HL-60/S4 treated with phorbol 12-myristate 13-acetate at 8.2 ng/mL for 4 days and 3 days (cell line): ENCODE data around the gene C19orf25.
"Not testable (repeated sequence)": the region's sequence is repeated elsewhere in the genome, so short reads cannot be mapped to it uniquely, and the experiment has no call there.

ENCODE experiments used
- in situ Hi-C: fragments of 300-500 bp; cut with MboI; formaldehyde crosslinking; loops from 2 replicates; pipeline ENCODE4 v1.15.0; 2022; ENCODE audit warnings: low sequenced_read_pairs

The C19orf25 gene

GRCh38 chr19:1450735-1451731 is 28.0 kb downstream of the C19orf25 start:
- in situ Hi-C loops, result no loop called here

- in situ Hi-C loops, result no loop called here
These were observed 29.3 kb downstream of the C19orf25 start, which contains the start of gene APC2 for GRCh38 chr19:1449467-1450442. Gene APC2, plus strand, starts transcription at chr19:1450121. Its CDS starts 2,881 bp downstream, at chr19:1453002.

DNA sequence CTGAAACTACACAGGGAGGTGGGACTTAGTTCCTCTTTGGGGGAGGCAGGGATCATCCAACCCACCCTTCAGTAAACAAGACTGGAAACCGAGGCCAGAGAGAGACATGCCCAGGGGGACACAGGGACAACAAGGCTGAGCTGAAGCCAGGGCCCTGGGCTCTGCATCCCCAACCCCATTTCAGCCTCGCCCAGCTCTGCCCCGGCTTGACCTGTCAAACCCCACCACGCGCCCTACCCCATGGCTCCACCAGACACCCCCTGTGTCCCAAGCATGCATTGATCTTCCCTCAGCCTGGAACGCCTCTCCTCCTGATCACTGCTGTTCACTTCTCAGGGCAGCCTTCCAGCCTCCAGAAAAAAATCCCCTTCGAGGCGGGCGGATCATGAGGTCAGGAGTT is 31.1 kb downstream of the C19orf25 start:
- in situ Hi-C loops, result no loop called here

DNA sequence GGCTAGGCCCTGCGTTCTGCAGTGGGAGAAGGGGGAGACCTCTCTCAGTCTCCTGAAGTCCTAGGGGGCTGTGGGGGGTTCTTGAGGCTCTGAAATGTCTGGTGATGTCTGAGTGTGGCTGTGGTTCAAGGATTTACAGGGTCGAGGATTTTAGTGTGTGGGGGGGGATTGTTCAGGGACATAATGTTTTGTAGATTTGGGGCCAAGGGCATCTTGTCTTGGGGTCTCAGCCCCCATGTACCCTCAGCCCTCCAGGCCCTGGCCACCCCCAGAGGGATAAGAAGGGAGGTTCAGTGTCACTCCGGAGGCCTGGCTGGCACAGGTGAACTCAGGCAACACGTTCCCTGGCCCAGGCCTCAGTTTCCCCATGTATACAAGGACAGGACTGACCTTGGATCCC is 31.5 kb downstream of the C19orf25 start:
- in situ Hi-C loops, result no loop called here

DNA sequence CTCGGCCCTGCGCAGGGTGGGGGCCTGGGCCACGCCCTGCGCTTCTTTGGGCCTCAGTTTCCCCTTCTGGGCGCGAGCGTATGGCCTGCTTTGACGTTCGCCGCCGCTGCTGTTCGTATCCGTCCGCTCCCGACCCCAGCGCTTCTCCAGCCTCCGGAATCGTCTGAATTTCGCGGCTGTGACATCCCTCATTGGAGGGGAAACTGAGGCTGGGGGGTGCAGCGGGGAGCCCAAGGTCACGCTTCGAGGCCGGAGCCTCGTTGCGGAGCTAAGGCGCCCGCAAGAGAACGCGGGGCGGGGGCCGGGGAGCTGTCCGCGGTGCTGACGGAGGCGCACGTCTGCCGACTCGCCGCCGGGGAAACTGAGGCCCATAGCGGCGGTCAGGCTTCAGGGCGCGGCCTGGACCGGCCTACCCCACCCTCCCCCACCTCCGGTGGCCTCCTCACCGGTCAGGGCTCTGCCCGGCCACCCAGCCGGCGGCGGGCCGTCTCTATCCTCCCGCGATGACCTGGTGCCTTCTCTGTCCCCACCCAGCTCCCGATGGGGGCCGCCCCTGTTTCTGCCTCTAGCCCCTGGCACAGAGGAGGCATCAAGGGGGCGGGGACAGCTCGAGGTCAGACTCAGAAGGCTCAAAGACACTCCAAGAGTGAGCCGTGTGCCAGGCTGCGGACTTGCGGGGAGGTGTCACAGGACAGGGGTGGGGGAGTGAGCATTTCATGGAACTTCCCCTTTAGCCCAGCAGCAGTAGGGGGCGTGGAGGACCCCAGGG is 32.1 kb downstream of the C19orf25 start:
- in situ Hi-C loops, result no loop called here

DNA sequence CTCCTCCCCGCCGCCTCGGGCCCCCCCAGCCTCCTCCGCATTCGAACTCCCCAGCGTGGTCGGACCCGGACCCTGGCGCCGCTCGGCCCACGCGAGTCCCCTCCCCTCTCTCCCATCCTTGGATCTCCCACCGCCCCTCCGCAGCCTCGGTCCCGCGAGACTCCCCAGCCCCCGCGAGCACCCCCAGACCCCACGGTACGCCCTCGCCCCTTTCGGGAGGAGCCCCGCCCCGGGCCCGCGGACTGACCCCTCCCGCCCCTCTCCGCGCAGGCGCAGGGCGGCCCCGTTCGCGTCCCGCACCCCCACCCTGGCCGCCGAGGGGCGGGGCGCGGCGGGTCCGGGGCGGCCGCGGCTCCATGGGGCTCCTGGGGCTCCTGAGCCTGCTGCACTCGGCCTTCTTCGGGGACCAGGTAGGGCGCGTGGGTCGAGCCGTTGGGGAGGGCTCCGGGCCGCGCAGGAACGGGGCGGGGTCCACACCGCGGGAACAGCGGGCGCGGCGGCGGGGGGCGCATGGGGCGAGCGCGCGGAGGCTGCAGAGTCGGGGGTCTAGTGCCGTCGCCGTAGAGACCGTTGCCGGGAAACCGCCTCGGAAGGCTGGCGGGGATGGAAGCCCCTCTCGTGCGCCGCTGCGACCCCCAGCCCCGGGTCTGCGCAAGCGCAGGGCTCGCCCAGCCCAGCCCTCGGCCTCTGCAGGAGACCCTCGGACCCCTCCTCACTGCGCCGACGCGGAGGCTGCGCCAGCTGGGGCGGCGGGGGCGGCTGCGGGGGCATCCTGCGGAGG is 32.9 kb downstream of the C19orf25 start:
- in situ Hi-C loops, result no loop called here

DNA sequence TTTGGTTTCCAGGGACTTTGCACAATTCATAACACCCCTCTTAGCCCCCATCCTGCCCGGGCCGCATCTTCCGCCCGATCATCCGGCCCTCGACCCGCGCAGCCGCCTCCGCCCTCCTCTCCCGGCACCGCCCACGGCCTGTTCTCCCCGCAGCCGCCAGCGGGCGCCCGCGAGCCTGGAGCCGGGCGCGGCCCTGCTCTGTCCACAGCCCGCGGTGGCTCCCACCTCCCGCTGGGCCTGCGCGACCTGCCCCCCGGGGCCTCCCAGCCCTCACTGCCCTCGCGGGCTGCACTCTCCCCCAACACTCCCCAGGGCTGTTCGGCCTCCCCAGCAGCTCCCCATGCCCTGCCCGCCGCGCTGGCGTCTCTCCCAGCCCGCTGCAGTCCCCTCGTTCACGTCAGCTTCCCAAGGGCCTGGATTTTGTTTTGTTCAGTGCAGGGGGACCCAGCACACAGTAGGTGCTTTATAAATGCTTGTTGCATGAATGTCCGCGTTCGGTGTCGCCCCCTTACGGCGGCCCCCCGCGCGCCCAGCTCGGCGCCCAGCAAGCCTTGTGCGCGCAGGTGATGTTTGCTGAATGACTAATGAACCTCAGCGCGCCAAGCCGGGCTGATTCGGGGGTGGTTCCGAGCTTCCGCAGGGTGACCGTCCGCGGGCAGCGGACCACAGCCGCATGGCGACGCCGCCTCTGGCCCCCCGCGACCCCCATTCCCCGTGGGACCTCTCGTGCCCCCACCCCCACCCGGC is 33.7 kb downstream of the C19orf25 start:
- in situ Hi-C loops, result no loop called here

- in situ Hi-C loops, result no loop called here
These were observed 37.2 kb downstream of the C19orf25 start for GRCh38 chr19:1441677-1442438.

DNA sequence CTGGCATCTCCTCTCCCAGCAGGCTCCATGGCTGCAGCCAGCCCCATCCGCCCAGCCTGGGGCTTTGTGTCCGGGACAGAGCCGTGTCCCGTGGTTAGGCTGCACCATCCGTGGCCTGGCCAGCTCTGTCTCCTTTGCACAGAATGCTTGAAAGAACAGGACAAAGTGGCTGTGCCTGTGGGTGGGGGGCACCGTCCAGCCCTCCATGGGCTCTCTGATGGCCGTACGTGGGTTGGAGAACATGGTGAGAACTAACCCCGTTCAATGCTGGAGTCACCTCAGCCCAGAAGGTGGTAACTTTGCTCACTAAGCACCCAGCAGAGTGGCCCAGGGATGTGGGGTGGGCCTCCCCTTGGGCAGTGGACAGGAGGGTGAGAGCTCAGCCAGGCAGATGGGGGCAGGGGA is 38.0 kb downstream of the C19orf25 start:
- in situ Hi-C loops, result no loop called here

DNA sequence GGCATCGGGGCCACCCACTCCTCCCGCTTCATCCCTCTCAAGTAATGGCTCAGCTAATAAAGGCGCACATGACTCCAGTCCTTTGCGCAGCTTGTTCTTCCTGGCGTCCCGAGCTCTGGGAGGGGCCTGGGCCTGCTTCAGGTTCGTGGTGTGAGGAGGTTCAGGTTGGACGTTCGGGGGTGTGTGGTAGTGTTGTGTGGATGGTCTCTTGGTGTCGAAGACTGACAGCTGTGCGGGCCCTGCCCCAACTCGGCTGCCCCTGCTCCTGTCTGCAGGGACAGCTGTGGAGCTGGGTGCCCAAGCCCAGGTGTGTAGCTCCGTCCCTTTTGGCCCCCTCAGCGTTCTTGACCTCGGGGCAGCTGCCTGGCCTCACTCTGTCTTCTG is 38.6 kb downstream of the C19orf25 start:
- in situ Hi-C loops, result no loop called here

GRCh38 chr19:1439525-1440417 is 39.2 kb downstream of the C19orf25 start:
- in situ Hi-C loops, result not testable (repeated sequence)

DNA sequence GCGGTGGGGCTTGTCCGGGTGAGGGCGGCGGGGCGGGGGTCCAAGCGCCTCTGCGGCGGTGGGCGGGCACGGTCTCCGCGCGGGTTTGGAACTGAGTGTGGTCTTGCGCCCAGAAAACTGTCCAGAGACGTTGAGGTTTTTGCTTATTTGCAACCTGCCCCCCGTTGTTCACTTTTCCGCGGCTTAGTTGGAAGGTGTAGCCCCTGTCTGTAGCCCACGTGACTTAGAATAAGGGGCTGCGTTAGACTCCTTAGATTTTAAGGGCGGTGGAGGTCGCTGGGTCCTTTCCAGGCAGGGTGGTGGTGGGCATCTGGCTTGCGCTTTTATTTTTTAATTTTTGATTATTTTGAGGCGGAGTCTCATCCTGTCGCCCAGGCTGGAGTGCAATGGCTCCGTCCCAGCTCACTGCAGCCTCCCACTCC is 40.1 kb downstream of the C19orf25 start:
- in situ Hi-C loops, result no loop called here

GRCh38 chr19:1438035-1438932 is 40.7 kb downstream of the C19orf25 start, which contains the start of gene RPS15:
Gene RPS15, plus strand, starts transcription at chr19:1438396. Its CDS starts 30 bp downstream, at chr19:1438426.
- in situ Hi-C loops, result no loop called here

DNA sequence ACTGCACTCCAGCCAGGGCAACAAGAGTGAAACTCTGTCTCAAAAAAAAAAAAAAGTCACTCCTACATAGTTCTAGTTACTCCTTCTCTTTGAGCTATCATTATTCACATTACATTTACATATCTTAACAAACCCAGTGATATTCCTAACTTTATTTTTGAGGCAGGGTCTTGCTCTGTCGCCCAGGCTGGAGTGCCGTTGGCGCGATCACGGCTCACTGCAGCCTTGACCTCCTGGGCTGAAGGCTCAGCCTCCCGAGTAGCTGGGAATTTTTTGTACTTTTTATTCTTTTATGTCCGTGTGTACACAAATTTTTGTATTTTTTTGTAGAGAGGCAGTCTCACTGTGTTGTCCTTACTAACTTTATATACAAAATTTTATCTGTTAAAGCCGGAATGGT is 41.4 kb downstream of the C19orf25 start:
- in situ Hi-C loops, result no loop called here

DNA sequence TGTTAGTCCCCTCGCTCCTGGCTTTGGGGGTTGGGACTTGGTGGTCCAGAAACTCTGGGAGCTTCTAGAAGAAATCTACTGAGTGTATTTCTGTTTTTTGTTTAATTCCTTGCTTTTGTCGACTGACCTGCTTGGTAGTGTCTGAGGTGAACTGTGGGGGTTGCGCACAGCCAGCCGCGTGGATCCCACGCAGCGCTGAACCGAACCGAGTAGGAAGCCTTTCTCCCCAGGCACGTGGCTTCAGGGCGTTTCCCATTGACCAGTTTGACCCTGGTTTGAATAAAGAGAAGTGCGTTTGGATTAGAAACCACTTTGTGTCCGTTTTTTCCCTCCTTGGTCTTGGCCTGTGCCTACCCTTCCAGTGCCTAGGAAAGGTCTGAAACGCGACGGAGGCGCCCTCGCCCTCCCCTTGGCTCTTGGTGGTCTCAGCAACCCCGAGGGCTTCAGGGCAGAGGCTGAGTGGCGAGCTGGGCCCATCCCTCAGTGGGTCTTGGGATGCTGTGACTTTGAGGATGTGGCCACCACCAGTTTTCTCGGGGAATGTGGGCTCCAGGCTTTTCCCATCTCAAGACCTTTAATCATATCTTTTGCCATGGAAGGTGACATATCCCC is 43.5 kb downstream of the C19orf25 start:
- in situ Hi-C loops, result no loop called here

- in situ Hi-C loops, result no loop called here
These were observed 44.4 kb downstream of the C19orf25 start for GRCh38 chr19:1434577-1435060.
